Measurements from ENCODE around the gene SH3GL1. TPM values are rescaled to one million over a fixed set of nuclear protein-coding genes. Genes with fewer than 3 reads are reported as not detected.

The SH3GL1 gene
- total RNA-seq, 2 experiments from 2014 or later: 39.3 to 40.9 TPM

GRCh38 chr19:4446704-4447200 is 46.4 kb upstream of the SH3GL1 start:
- Histone ChIP-seq H3K9me3 (ENCODE audit: control insufficient read depth in 1 of 2, insufficient read depth in 1 of 2, low read length in 2 of 2) (no peaks in the 10 kb centered on the region), H3K4me1 (ENCODE audit: insufficient read depth, low read length) (no peaks in the 10 kb centered on the region), H3K4me3 (ENCODE audit: low read length) (no peak overlapping the region), H3K27ac (ENCODE audit: low read depth in 1 of 2, low read length in 2 of 2) (no peak overlapping the region), H3K27me3 (ENCODE audit: control insufficient read depth in 1 of 2, insufficient read depth in 2 of 2, low read length in 2 of 2) (no peaks in the 10 kb centered on the region), H3K36me3 (ENCODE audit: insufficient read depth, low read length) (peaks cover 62% of the 10 kb centered on the region)
- Mint-ChIP-seq H3K36me3 (ENCODE audit: low read depth) (peaks cover 43% of the 10 kb centered on the region), H3K4me3 (no peak overlapping the region), H3K4me1 (ENCODE audit: low read depth) (no peaks in the 10 kb centered on the region), H3K27me3 (no peaks in the 10 kb centered on the region), H3K9me3 (no peaks in the 10 kb centered on the region), H3K27ac (no peak overlapping the region)
- DNase-seq: no peak
- no peak for TF ChIP-seq CTCF (IDR thresholded peaks at IDR 0.05)
- ChIA-PET POLR2A (no interaction called here), CTCF (no interaction called here)
- no peak for ATAC-seq (ENCODE audit: poor library complexity)
- intact Hi-C loops (cut with DNase I, micrococcal nuclease): no loop called here

- Histone ChIP-seq H3K36me3 (ENCODE audit: insufficient read depth, low read length) (peaks cover 60% of the 10 kb centered on the region), H3K4me3 (ENCODE audit: low read length) (no peak overlapping the region), H3K27me3 (ENCODE audit: control insufficient read depth in 1 of 2, insufficient read depth in 2 of 2, low read length in 2 of 2) (no peaks in the 10 kb centered on the region), H3K4me1 (ENCODE audit: insufficient read depth, low read length) (no peaks in the 10 kb centered on the region), H3K27ac (ENCODE audit: low read depth in 1 of 2, low read length in 2 of 2) (no peak overlapping the region), H3K9me3 (ENCODE audit: control insufficient read depth in 1 of 2, insufficient read depth in 1 of 2, low read length in 2 of 2) (no peaks in the 10 kb centered on the region)
- intact Hi-C loops (cut with DNase I, micrococcal nuclease): no loop called here
- H3K36me3 Mint-ChIP-seq (ENCODE audit: low read depth): peaks cover 43% of the 10 kb centered on the region
- H3K4me3 Mint-ChIP-seq: no peak overlapping the region
- CTCF ChIA-PET: no interaction called here
- POLR2A ChIA-PET: interaction anchor here (0.8 kb wide), 1 partner anchor 46 kb away, joined by 3 read pairs; the partner anchor contains the start of gene SH3GL1
- no peaks in the 10 kb centered on the region for H3K9me3 Mint-ChIP-seq
- no peaks in the 10 kb centered on the region for H3K4me1 Mint-ChIP-seq (ENCODE audit: low read depth)
- ATAC-seq (ENCODE audit: poor library complexity): no peak
- peak in 1 of 14 experiments; percentile 27 for DNase-seq
- no peak overlapping the region for H3K27ac Mint-ChIP-seq
- H3K27me3 Mint-ChIP-seq: no peaks in the 10 kb centered on the region
- TF ChIP-seq CTCF (IDR thresholded peaks at IDR 0.05): no peak
Observed at GRCh38 chr19:4445963-4446703, 45.8 kb upstream of the SH3GL1 start.

- TF ChIP-seq CTCF (IDR thresholded peaks at IDR 0.05): no peak
- H3K27me3 Mint-ChIP-seq: no peaks in the 10 kb centered on the region
- ChIA-PET CTCF (no interaction called here), POLR2A (interaction anchor here (0.8 kb wide), 1 partner anchor 45 kb away, joined by 3 read pairs; the partner anchor contains the start of gene SH3GL1)
- H3K27ac Mint-ChIP-seq: no peak overlapping the region
- Histone ChIP-seq H3K4me3 (ENCODE audit: low read length) (no peak overlapping the region), H3K9me3 (ENCODE audit: control insufficient read depth in 1 of 2, insufficient read depth in 1 of 2, low read length in 2 of 2) (no peaks in the 10 kb centered on the region), H3K27ac (ENCODE audit: low read depth in 1 of 2, low read length in 2 of 2) (no peak overlapping the region), H3K36me3 (ENCODE audit: insufficient read depth, low read length) (peaks cover 55% of the 10 kb centered on the region), H3K4me1 (ENCODE audit: insufficient read depth, low read length) (no peaks in the 10 kb centered on the region), H3K27me3 (ENCODE audit: control insufficient read depth in 1 of 2, insufficient read depth in 2 of 2, low read length in 2 of 2) (no peaks in the 10 kb centered on the region)
- ATAC-seq (ENCODE audit: poor library complexity): no peak
- intact Hi-C loops (cut with DNase I, micrococcal nuclease): no loop called here
- H3K4me3 Mint-ChIP-seq: no peak overlapping the region
- H3K36me3 Mint-ChIP-seq (ENCODE audit: low read depth): peaks cover 34% of the 10 kb centered on the region
- no peaks in the 10 kb centered on the region for H3K9me3 Mint-ChIP-seq
- no peaks in the 10 kb centered on the region for H3K4me1 Mint-ChIP-seq (ENCODE audit: low read depth)
- no peak for DNase-seq
Observed at GRCh38 chr19:4444765-4445741, 44.7 kb upstream of the SH3GL1 start.

Data from CD4-positive, alpha-beta T cell (primary cell).